Breast epithelium (tissue), 4 donors: Measurements from ENCODE around the gene SAMM50. TPM values are rescaled to one million over a fixed set of nuclear protein-coding genes. Genes with fewer than 3 reads are reported as not detected.
A peak's percentile ranks its signal among the peaks of the same experiment; 100 is the strongest.

Experiments
- DNase-seq, 2 donors: peaks; one replicate each; pipeline ENCODE4 v3.0.0-alpha.2; 2019; ENCODE audit warnings: low spot score in 2 of 2
- H3K27ac ChIP-seq, 2 donors: fragments of 200-600 bp; sonication (generic) in 1 of 2; one replicate each; pipeline ENCODE4 v1.5.1; 2016 to 2019; ENCODE audit warnings: mild to moderate bottlenecking in 1 of 2
- H3K27me3 ChIP-seq, 2 donors: fragments of 200-600 bp; sonication (generic) in 1 of 2; one replicate each; pipeline versions ENCODE4 v1.5.1 to v1.6.0; 2017 to 2019; ENCODE audit warnings: control low read depth in 1 of 2, mild to moderate bottlenecking in 1 of 2
- H3K36me3 ChIP-seq: fragments of 200-600 bp; one replicate; pipeline ENCODE4 v1.5.1; 2019
- H3K4me1 ChIP-seq, 2 donors: fragments of 200-600 bp; sonication (generic); one replicate each; pipeline ENCODE4 v1.5.1; 2016 to 2019; ENCODE audit warnings: control low read depth in 1 of 2
- H3K4me3 ChIP-seq, 3 donors: fragments of 200-600 bp; sonication (generic); 1 replicate in 2 of 3; 2 replicates in 1 of 3; pipeline ENCODE4 v1.5.1; 2016 to 2019; ENCODE audit warnings: mild to moderate bottlenecking in 3 of 3, moderate library complexity in 2 of 3
- H3K9me3 ChIP-seq, 2 donors: fragments of 200-600 bp; sonication (generic) in 1 of 2; one replicate each; pipeline ENCODE4 v1.5.1; 2016 to 2019; ENCODE audit warnings: control low read depth in 1 of 2
- POLR2A ChIP-seq: fragments of 450-650 bp; IDR thresholded peaks from one replicate; pipeline ENCODE4 v1.6.1; 2016; ENCODE audit warnings: antibody characterized with exemption, mild to moderate bottlenecking, moderate library complexity
- POLR2AphosphoS5 ChIP-seq, 3 donors: sonication (generic); formaldehyde crosslinking; IDR thresholded peaks; one replicate each; pipeline ENCODE4 v1.6.1; 2017; ENCODE audit warnings: antibody characterized with exemption in 3 of 3
- intact Hi-C: fragments of 100-400 bp; cut with DNase I; formaldehyde crosslinking; loops from one replicate; pipeline ENCODE4 v1.15.1; 2023; ENCODE audit warnings: low total_unique reads
- total RNA-seq, 3 donors: library from RNA; depleted of rRNA; stranded (reverse); fragments of >200 nt; gene quantifications; one replicate each; pipeline ENCODE4 v1.1.0, GENCODE V29; 2016
- TF ChIP-seq, protein P1 (sequence below), 3 donors: fragments of 450-650 bp; IDR thresholded peaks; one replicate each; pipeline ENCODE4 v1.5.1; 2016 to 2017; ENCODE audit warnings: antibody characterized with exemption in 3 of 3, mild to moderate bottlenecking in 3 of 3, moderate library complexity in 3 of 3

Gene SAMM50
- total RNA-seq, 3 donors from 2014 or later, result 36.1 to 40.6 (median 36.4) TPM

DNA sequence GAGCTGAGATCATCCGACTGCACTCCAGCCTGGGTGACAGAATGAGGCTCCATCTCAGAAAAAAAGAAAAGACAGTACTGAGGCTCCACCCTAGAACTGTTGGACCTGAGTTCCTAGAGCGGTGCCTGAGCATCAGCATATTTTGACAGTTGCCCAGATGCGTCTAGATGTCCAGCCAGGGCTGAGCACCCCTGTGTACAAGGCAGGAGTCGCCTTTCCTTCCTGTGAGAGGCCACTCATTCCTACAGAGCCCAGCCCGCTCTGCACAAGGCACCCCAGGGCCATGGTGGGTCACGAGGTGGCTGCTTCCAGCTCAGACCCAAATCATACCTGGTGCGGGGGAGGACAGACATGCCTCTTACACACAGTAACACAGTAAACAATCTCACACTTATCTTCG is 15.9 kb downstream of the SAMM50 start:
- intact Hi-C loops, result no loop called here
- no peaks in the 10 kb centered on the region for H3K27me3 ChIP-seq
- H3K4me3 ChIP-seq, result no peak overlapping the region
- no peaks in the 10 kb centered on the region for H3K4me1 ChIP-seq
- no peak for DNase-seq
- no peak overlapping the region for H3K27ac ChIP-seq
- TF ChIP-seq, protein P1, sequence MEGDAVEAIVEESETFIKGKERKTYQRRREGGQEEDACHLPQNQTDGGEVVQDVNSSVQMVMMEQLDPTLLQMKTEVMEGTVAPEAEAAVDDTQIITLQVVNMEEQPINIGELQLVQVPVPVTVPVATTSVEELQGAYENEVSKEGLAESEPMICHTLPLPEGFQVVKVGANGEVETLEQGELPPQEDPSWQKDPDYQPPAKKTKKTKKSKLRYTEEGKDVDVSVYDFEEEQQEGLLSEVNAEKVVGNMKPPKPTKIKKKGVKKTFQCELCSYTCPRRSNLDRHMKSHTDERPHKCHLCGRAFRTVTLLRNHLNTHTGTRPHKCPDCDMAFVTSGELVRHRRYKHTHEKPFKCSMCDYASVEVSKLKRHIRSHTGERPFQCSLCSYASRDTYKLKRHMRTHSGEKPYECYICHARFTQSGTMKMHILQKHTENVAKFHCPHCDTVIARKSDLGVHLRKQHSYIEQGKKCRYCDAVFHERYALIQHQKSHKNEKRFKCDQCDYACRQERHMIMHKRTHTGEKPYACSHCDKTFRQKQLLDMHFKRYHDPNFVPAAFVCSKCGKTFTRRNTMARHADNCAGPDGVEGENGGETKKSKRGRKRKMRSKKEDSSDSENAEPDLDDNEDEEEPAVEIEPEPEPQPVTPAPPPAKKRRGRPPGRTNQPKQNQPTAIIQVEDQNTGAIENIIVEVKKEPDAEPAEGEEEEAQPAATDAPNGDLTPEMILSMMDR (IDR thresholded peaks at IDR 0.05), result no peak
- TF ChIP-seq POLR2A (no peak), POLR2AphosphoS5 (IDR thresholded peaks at IDR 0.05) (no peak)
- no peaks in the 10 kb centered on the region for H3K9me3 ChIP-seq
- peaks cover 6% of the 10 kb centered on the region for H3K36me3 ChIP-seq

DNA sequence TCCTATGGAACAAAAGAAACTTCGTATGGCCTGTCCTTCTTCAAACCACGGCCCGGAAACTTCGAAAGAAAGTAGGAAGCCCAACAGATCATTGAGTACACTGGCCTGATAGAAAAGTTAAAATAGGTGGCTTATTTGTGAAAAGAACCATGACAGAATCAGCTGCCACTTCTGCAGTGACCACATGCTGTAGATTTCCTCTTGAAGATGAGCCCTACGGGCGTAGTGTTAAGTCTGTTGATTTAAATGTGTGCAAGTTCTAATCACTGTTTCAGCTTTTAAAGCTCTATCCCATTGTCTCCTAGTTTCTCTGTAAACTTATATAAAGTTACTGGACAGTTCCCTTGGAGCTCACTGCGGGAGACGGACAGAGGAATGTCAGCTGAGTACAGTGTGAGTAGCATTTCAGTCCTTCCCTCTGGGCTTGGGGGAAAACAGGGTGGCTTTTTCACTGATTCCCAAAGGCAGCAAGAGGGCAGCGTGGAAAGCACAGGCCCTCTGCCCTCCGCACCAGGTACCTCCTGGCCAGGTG is 17.8 kb downstream of the SAMM50 start:
- H3K4me1 ChIP-seq, result no peaks in the 10 kb centered on the region
- TF ChIP-seq POLR2AphosphoS5 (IDR thresholded peaks at IDR 0.05), result no peak
- TF ChIP-seq, protein P1 (IDR thresholded peaks at IDR 0.05), result no peak
- no peak for TF ChIP-seq POLR2A
- H3K9me3 ChIP-seq, result no peaks in the 10 kb centered on the region
- H3K27ac ChIP-seq, result no peak overlapping the region
- no peak overlapping the region for H3K4me3 ChIP-seq
- intact Hi-C loops, result no loop called here
- no peaks in the 10 kb centered on the region for H3K27me3 ChIP-seq
- DNase-seq, result no peak
- peaks cover 6% of the 10 kb centered on the region for H3K36me3 ChIP-seq

DNA sequence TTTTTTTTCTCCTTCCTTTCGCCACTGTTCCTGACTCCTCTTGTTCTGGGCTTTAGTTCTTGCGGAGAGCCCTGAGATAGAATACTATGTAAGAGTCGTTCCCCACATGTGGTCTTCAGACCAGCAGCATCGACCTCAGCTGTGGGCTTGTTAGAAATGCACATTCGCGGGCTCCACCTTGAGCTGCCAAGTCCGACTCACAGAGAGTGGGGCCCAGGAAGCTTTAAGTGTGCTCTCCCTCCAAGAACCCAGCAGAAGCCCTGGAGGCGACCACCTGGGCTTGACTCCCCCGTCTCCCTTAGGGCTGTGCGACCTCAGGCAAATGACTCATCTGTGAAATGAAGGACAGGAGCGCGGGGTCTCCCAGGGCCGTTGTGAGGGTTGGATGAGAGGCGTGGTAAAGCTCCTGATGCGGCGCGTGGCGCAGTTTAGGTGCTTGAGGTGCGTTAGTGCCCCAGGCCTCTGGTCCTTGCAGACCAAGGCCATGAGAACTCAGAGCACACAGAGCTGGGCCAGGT is 18.8 kb downstream of the SAMM50 start:
- no peak overlapping the region for H3K4me3 ChIP-seq
- no peaks in the 10 kb centered on the region for H3K9me3 ChIP-seq
- H3K27me3 ChIP-seq, result no peaks in the 10 kb centered on the region
- no peak for DNase-seq
- intact Hi-C loops, result no loop called here
- no peak overlapping the region for H3K27ac ChIP-seq
- TF ChIP-seq, protein P1 (IDR thresholded peaks at IDR 0.05), result no peak
- TF ChIP-seq POLR2AphosphoS5 (IDR thresholded peaks at IDR 0.05) (no peak), POLR2A (no peak)
- H3K36me3 ChIP-seq, result peaks cover 6% of the 10 kb centered on the region
- no peaks in the 10 kb centered on the region for H3K4me1 ChIP-seq

DNA sequence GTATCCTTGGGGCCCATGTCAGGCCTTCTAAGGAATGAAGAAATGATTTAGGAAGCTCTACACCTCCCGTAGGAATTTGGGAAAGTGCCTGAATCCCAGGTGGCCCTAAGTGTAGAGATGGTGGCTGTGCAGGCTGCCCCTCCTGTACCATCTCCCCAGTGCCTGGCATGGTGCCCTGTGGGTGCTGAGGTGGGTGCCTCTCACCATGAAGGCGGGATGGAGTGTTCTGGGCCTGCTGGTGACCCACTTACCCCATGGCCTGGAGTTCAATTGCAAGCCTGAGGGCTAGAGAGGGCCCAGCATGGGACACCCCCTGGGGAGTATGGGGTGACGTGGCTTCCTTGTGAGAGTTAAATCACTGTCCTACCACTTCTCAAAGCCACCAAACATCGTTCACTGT is 19.8 kb downstream of the SAMM50 start:
- intact Hi-C loops, result no loop called here
- no peaks in the 10 kb centered on the region for H3K4me1 ChIP-seq
- H3K27me3 ChIP-seq, result no peaks in the 10 kb centered on the region
- peaks cover 6% of the 10 kb centered on the region for H3K36me3 ChIP-seq
- DNase-seq, result no peak
- TF ChIP-seq, protein P1 (IDR thresholded peaks at IDR 0.05), result no peak
- no peak for TF ChIP-seq POLR2A
- TF ChIP-seq POLR2AphosphoS5 (IDR thresholded peaks at IDR 0.05), result no peak
- H3K4me3 ChIP-seq, result no peak overlapping the region
- H3K27ac ChIP-seq, result no peak overlapping the region
- H3K9me3 ChIP-seq, result no peaks in the 10 kb centered on the region

DNA sequence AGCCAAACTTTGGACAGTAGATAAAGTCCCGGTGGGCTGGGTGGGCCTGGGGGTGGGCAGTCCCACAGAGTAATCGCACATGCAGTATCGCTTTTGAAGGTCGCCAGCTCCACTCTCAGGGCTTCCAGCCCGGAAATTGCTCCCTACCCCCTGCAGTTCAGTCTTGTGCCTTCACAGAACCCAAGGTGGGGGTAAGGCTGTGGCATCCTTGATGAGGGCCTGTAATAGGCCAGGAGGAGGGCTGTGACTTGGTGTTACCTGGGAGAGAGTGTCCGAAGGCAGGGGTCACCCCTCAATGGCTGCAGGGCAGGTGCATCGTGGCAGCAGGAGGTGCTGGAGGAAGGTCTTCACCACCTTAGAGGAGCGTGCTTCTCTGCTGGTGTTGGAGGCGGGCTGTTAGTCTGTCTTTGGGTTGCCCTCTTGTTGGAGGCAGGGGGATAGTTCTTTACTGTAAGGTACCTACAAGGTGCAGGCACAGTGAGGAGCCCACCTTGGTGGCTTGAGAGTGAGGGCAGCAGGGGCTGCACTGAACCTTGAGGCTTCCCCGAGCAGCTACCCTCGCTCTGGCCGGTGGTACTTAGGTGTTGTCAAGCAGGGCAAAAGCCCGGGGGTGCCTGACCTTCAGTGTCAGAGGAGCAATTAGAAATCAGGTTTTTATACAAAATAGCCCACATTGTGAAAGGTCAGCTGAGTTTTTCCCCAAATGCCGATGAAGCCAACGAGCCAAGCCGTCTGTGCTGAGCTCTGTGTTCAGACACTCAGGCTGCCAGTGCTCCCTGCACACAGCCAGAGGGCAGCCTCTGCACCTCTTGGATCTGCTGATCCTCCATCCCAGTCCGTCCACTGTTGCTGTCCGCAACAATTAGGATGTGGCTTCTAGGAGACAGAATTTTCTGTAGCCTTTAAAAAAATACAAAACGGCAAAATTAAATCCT is 21.9 kb downstream of the SAMM50 start:
- TF ChIP-seq POLR2AphosphoS5 (IDR thresholded peaks at IDR 0.05), result no peak
- TF ChIP-seq, protein P1 (IDR thresholded peaks at IDR 0.05), result no peak
- TF ChIP-seq POLR2A, result no peak
- H3K4me1 ChIP-seq, result no peaks in the 10 kb centered on the region
- H3K9me3 ChIP-seq, result no peaks in the 10 kb centered on the region
- H3K36me3 ChIP-seq, result peaks cover 18% of the 10 kb centered on the region
- no peaks in the 10 kb centered on the region for H3K27me3 ChIP-seq
- no peak overlapping the region for H3K4me3 ChIP-seq
- intact Hi-C loops, result no loop called here
- peak in 1 of 2 donors; percentile 40 for DNase-seq
- no peak overlapping the region for H3K27ac ChIP-seq
